WERI-Rb-1 (cell line): ENCODE measurements around the gene SPACDR.
"Not testable (repeated sequence)": the region's sequence is repeated elsewhere in the genome, so short reads cannot be mapped to it uniquely, and the experiment has no call there.

Source experiments
- DNase-seq: peaks from one replicate; pipeline ENCODE4 v3.0.0-alpha.2; 2020
- H3K27ac ChIP-seq: fragments of 250-450 bp; sonication (Bioruptor Pico); 2 replicates; pipeline ENCODE4 v1.5.1; 2020; ENCODE audit warnings: mild to moderate bottlenecking, moderate library complexity
- H3K27me3 ChIP-seq: fragments of 250-450 bp; sonication (Bioruptor Pico); 2 replicates; pipeline ENCODE4 v1.5.1; 2021; ENCODE audit warnings: mild to moderate bottlenecking, low read depth, moderate library complexity; ENCODE audit not compliant: insufficient read depth, severe bottlenecking
- H3K36me3 ChIP-seq: fragments of 250-450 bp; sonication (Bioruptor Pico); 2 replicates; pipeline ENCODE4 v1.5.1; 2020; ENCODE audit warnings: mild to moderate bottlenecking, moderate library complexity
- H3K4me3 ChIP-seq: 2 replicates; pipeline ENCODE4 v1.5.1; 2011; ENCODE audit warnings: low read depth, mild to moderate bottlenecking, control low read depth, low read length
- H3K9me3 ChIP-seq: fragments of 250-450 bp; sonication (Bioruptor Pico); 2 replicates; pipeline ENCODE4 v1.5.1; 2021; ENCODE audit warnings: mild to moderate bottlenecking, moderate library complexity; ENCODE audit not compliant: severe bottlenecking
- CTCF ChIP-seq: IDR thresholded peaks from 2 replicates; pipeline ENCODE4 v1.5.1; 2011; ENCODE audit warnings: low read depth, mild to moderate bottlenecking, control low read depth, inconsistent platforms, low read length

The SPACDR gene

DNA sequence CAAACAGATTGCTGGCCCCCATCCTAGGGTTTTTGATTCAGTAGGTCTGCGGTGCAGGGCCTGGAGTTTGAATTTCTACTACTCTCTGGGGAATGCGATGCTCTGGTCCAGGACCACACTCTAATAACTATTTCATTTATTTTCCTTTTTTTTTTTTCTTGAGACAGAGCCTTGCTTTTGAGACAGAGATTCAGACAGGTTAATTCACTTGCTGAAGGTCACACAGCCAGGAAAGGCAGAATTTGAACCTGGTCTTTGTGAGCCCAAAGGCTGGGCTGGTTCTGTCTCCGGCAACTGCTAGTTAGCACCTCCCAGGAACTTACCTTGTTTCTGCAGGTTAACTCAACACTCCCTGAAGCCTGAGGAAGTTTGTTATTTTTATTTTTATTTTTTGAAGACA, 11.5 kb downstream of the SPACDR start:
- no peak overlapping the region for H3K27ac ChIP-seq
- H3K9me3 ChIP-seq = no peaks in the 10 kb centered on the region
- DNase-seq = no peak
- no peaks in the 10 kb centered on the region for H3K27me3 ChIP-seq
- no peak overlapping the region for H3K4me3 ChIP-seq
- no peaks in the 10 kb centered on the region for H3K36me3 ChIP-seq
- no peak for TF ChIP-seq CTCF

- H3K9me3 ChIP-seq = no peaks in the 10 kb centered on the region
- H3K4me3 ChIP-seq = no peak overlapping the region
- TF ChIP-seq CTCF = no peak
- no peaks in the 10 kb centered on the region for H3K36me3 ChIP-seq
- no peaks in the 10 kb centered on the region for H3K27me3 ChIP-seq
- H3K27ac ChIP-seq = no peak overlapping the region
- no peak for DNase-seq
These were observed 14.8 kb downstream of the SPACDR start for GRCh38 chr7:100449190-100449795.

DNA sequence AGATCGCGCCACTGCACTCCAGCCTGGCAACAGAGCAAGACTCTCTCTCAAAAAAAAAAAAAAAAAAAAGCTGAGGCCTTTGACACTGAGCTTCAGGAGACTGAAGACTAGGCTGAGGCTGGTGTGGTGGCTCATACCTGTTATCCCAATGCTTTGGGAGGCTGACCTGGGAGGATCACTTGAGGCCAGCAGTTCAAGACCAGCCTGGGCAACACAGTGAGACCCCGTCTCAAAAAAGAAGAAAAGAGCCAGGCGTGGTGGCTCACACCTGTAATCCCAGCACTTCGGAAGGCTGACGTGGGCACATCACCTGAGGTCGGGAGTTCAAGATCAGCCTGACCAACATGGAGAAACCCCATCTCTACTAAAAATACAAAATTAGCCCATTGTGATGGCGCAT, 16.7 kb downstream of the SPACDR start:
- not testable (repeated sequence) for DNase-seq, H3K27me3 ChIP-seq, H3K27ac ChIP-seq, H3K36me3 ChIP-seq, H3K9me3 ChIP-seq, H3K4me3 ChIP-seq

GRCh38 chr7:100446040-100446439, 18.0 kb downstream of the SPACDR start:
- no peak overlapping the region for H3K27ac ChIP-seq
- H3K36me3 ChIP-seq = no peaks in the 10 kb centered on the region

GRCh38 chr7:100444311-100445278, 19.5 kb downstream of the SPACDR start:
- no peak for TF ChIP-seq CTCF
- H3K27me3 ChIP-seq = no peaks in the 10 kb centered on the region
- H3K9me3 ChIP-seq = no peaks in the 10 kb centered on the region
- H3K36me3 ChIP-seq = no peaks in the 10 kb centered on the region
- H3K4me3 ChIP-seq = no peak overlapping the region
- H3K27ac ChIP-seq = no peak overlapping the region
- no peak for DNase-seq

More at GRCh38 chr7:100446040-100446439, 18.0 kb downstream of the SPACDR start:
- Histone ChIP-seq H3K4me3 (no peak overlapping the region), H3K27me3 (no peaks in the 10 kb centered on the region), H3K9me3 (no peaks in the 10 kb centered on the region)
- no peak for DNase-seq
- no peak for TF ChIP-seq CTCF

- no peak for DNase-seq
- no peaks in the 10 kb centered on the region for H3K27me3 ChIP-seq
- H3K27ac ChIP-seq = no peak overlapping the region
- no peaks in the 10 kb centered on the region for H3K9me3 ChIP-seq
- H3K4me3 ChIP-seq = no peak overlapping the region
- H3K36me3 ChIP-seq = no peaks in the 10 kb centered on the region
- TF ChIP-seq CTCF = no peak
These were observed 20.8 kb downstream of the SPACDR start for GRCh38 chr7:100443096-100443840.
